Endothelial cell of umbilical vein (primary cell): Measurements from ENCODE around the gene SMC1B. TPM values are rescaled to one million over a fixed set of nuclear protein-coding genes. Genes with fewer than 3 reads are reported as not detected.
"Not testable (repeated sequence)": the region's sequence is repeated elsewhere in the genome, so short reads cannot be mapped to it uniquely, and the experiment has no call there.

ENCODE experiments used
- BruUV-seq: library from RNA; stranded (reverse); fragments of 400-500 nt; replicated peaks from 2 replicates; lab custom pipeline; 2021; lab: Mats Ljungman, UMichigan
- CTCF ChIA-PET: fragments of 300-600, 350-600 bp; sonication (Branson Sonifier 250); formaldehyde crosslinking; loops from one replicate; lab custom pipeline; 2021; ENCODE audit warnings: antibody characterized with exemption, inconsistent platforms; lab: Charles Lee
- POLR2A ChIA-PET: fragments of 300-600, 350-600 bp; sonication (Branson Sonifier 250); formaldehyde crosslinking; loops from one replicate; lab custom pipeline; 2021; ENCODE audit warnings: antibody characterized with exemption, inconsistent platforms; lab: Charles Lee
- DNase-seq: peaks from one replicate; pipeline ENCODE4 v3.0.0-alpha.2; 2011; ENCODE audit warnings: low read depth, low spot score
- FAIRE-seq: peaks from 2 replicates; lab custom pipeline; 2011; peaks lifted over from hg19 to GRCh38; lab: Jason Lieb, UNC
- H2AFZ ChIP-seq: 2 replicates; pipeline ENCODE4 v1.6.0; 2012; ENCODE audit warnings: low read depth, low read length, control low read depth, inconsistent platforms
- H3K27ac ChIP-seq: 2 replicates; pipeline ENCODE4 v1.5.1; 2011; ENCODE audit warnings: low read depth, mild to moderate bottlenecking, control low read depth, low read length, moderate library complexity; ENCODE audit not compliant: insufficient read depth
- H3K27me3 ChIP-seq, 2 experiments: 2 replicates each; pipeline versions ENCODE4 v1.6.0 to v1.6.1; 2011; ENCODE audit warnings: low read length in 2 of 2, mixed read lengths in 1 of 2; ENCODE audit not compliant: control insufficient read depth in 2 of 2, insufficient read depth in 2 of 2
- H3K36me3 ChIP-seq, 2 experiments: 2 replicates in 1 of 2; 3 replicates in 1 of 2; pipeline ENCODE4 v1.5.1; 2011; ENCODE audit warnings: low read length in 2 of 2, mild to moderate bottlenecking in 1 of 2, moderate library complexity in 1 of 2; ENCODE audit not compliant: control insufficient read depth in 2 of 2, insufficient read depth in 2 of 2; ENCODE audit errors: extremely low read depth in 1 of 2
- H3K4me1 ChIP-seq: 3 replicates; pipeline ENCODE4 v1.5.1; 2011; ENCODE audit warnings: mild to moderate bottlenecking, low read length; ENCODE audit not compliant: control insufficient read depth, insufficient read depth; ENCODE audit errors: extremely low read depth
- H3K4me2 ChIP-seq: 2 replicates; pipeline ENCODE4 v1.6.1; 2011; ENCODE audit warnings: low read length, control low read depth, mixed read lengths; ENCODE audit not compliant: insufficient read depth
- H3K4me3 ChIP-seq, 3 experiments: fragments of 200-600 bp in 1 of 3; sonication (generic), shearing (Covaris generic) in 1 of 3; replicated peaks in 1 of 3; 2 replicates each; pipeline ENCODE4 v1.5.1; 2011 to 2016; ENCODE audit warnings: control low read depth in 3 of 3, low read length in 3 of 3, mild to moderate bottlenecking in 2 of 3, inconsistent platforms in 1 of 3, low read depth in 1 of 3, moderate library complexity in 1 of 3; ENCODE audit not compliant: insufficient read depth in 1 of 3
- H3K79me2 ChIP-seq: 2 replicates; pipeline ENCODE4 v1.6.0; 2012; ENCODE audit warnings: low read length, inconsistent platforms; ENCODE audit not compliant: control insufficient read depth, insufficient read depth
- H3K9ac ChIP-seq: replicated peaks from 2 replicates; pipeline ENCODE3; 2011; ENCODE audit warnings: low read length, control low read depth; ENCODE audit not compliant: insufficient read depth; ENCODE audit errors: extremely low read depth
- H3K9me1 ChIP-seq: replicated peaks from 3 replicates; pipeline ENCODE4 v1.6.0; 2011; ENCODE audit warnings: mild to moderate bottlenecking, low read length; ENCODE audit not compliant: control insufficient read depth, insufficient read depth; ENCODE audit errors: extremely low read depth
- H3K9me3 ChIP-seq: replicated peaks from 2 replicates; pipeline ENCODE4 v1.5.1; 2012; ENCODE audit warnings: low read length, inconsistent platforms; ENCODE audit not compliant: control insufficient read depth, insufficient read depth
- H4K20me1 ChIP-seq: replicated peaks from 2 replicates; pipeline ENCODE3; 2011; ENCODE audit warnings: mild to moderate bottlenecking, low read length; ENCODE audit not compliant: control insufficient read depth, insufficient read depth; ENCODE audit errors: extremely low read depth
- CTCF ChIP-seq, 2 donors: IDR thresholded peaks; 1 replicate in 1 of 2; 2 replicates in 1 of 2; pipeline ENCODE4 v1.5.1; 2011; ENCODE audit warnings: low read length in 2 of 2, mild to moderate bottlenecking in 2 of 2, moderate library complexity in 2 of 2, control low read depth in 1 of 2, inconsistent platforms in 1 of 2, low read depth in 1 of 2; ENCODE audit not compliant: insufficient read depth in 1 of 2; ENCODE audit errors: extremely low read depth in 1 of 2
- EZH2 ChIP-seq: IDR thresholded peaks from 2 replicates; pipeline ENCODE4 v1.6.1; 2012; ENCODE audit warnings: borderline replicate concordance, low read depth, mild to moderate bottlenecking, moderate library complexity, low read length, inconsistent platforms; ENCODE audit not compliant: severe bottlenecking
- FOS ChIP-seq: IDR thresholded peaks from 2 replicates; pipeline ENCODE4 v1.6.1; 2011; ENCODE audit warnings: mild to moderate bottlenecking, low read length, moderate library complexity, borderline replicate concordance; ENCODE audit not compliant: insufficient read depth
- GATA2 ChIP-seq: IDR thresholded peaks from 2 replicates; pipeline ENCODE4 v1.7.0; 2011; ENCODE audit warnings: low read depth, mild to moderate bottlenecking, moderate library complexity, mixed read lengths, low read length; ENCODE audit not compliant: insufficient read length, insufficient read depth
- JUN ChIP-seq: IDR thresholded peaks from 2 replicates; pipeline ENCODE4 v1.6.1; 2011; ENCODE audit warnings: borderline replicate concordance, low read depth; ENCODE audit not compliant: insufficient read length, insufficient read depth
- MYC ChIP-seq: IDR thresholded peaks from one replicate; pipeline ENCODE4 v1.6.1; 2011; ENCODE audit warnings: mild to moderate bottlenecking, low read depth, low read length
- POLR2A ChIP-seq: IDR thresholded peaks from 2 replicates; pipeline ENCODE4 v1.6.1; 2012; ENCODE audit warnings: low read depth, mild to moderate bottlenecking, control low read depth, low read length
- POLR2AphosphoS5 ChIP-seq: IDR thresholded peaks from 2 replicates; pipeline ENCODE4 v1.6.1; 2012; ENCODE audit warnings: low read depth, mild to moderate bottlenecking, control low read depth, low read length, moderate library complexity; ENCODE audit not compliant: insufficient read depth
- dilution Hi-C: fragments of 300-500 bp; cut with MboI; formaldehyde crosslinking; loops from one replicate; pipeline ENCODE4 v1.15.0; 2019; ENCODE audit warnings: low sequenced_read_pairs; ENCODE audit not compliant: extremely low pct_ligation_motif_present
- intact Hi-C: fragments of 100-400 bp; cut with micrococcal nuclease; formaldehyde crosslinking; loops from one replicate; pipeline ENCODE4 v1.10.0; 2022
- polyA plus RNA-seq, 4 experiments: library from polyadenylated mRNA; depleted of rRNA in 3 of 4; stranded (reverse) in 3 of 4; unstranded in 1 of 4; fragments of >200 nt; gene quantifications; 2 replicates each; pipeline versions ENCODE4 v1.2.1 to v1.2.3, GENCODE V29; 2011 to 2012; ENCODE audit warnings: missing spikeins in 1 of 4
- total RNA-seq: library from RNA; stranded (reverse); gene quantifications from 2 replicates; pipeline ENCODE4 v1.2.3, GENCODE V29; 2021
- TF ChIP-seq, protein P1 (sequence below): IDR thresholded peaks from 2 replicates; pipeline ENCODE4 v1.6.1; 2011; ENCODE audit not compliant: insufficient read depth, insufficient read length

Gene SMC1B
- total and polyA plus RNA-seq, 2 donors (not counting 3 experiments of a cell fraction or from before 2014, with no cell fraction given), result 0.07 TPM; not detected in 1

GRCh38 chr22:45295492-45295891 is 117.9 kb downstream of the SMC1B start:
- CTCF ChIA-PET, result no interaction called here
- H3K4me1 ChIP-seq, result no peaks in the 10 kb centered on the region
- POLR2A ChIA-PET, result no interaction called here
- no peak overlapping the region for H3K27ac ChIP-seq
- DNase-seq (no peak), FAIRE-seq (no peak)
- no TSS peak for BruUV-seq
- H3K9ac ChIP-seq, result no peak overlapping the region
- dilution Hi-C loops (no loop called here), intact Hi-C loops (no loop called here)
- no peaks in the 10 kb centered on the region for H3K79me2 ChIP-seq
- H3K27me3 ChIP-seq, result peaks cover 0 to 2% of the 10 kb centered on the region in 2 experiments
- no peaks in the 10 kb centered on the region for H3K36me3 ChIP-seq
- no peak overlapping the region for H3K4me3 ChIP-seq
- no peak for TF ChIP-seq POLR2AphosphoS5
- no peak for TF ChIP-seq EZH2
- TF ChIP-seq, protein P1, sequence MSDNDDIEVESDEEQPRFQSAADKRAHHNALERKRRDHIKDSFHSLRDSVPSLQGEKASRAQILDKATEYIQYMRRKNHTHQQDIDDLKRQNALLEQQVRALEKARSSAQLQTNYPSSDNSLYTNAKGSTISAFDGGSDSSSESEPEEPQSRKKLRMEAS, result no peak
- no peak for TF ChIP-seq FOS
- TF ChIP-seq GATA2, result no peak
- no peak for TF ChIP-seq CTCF (IDR thresholded peaks at IDR 0.05; ENCODE audit: extremely low read depth in 1 of 2, insufficient read depth in 1 of 2, low read depth in 1 of 2, low read length in 2 of 2)
- no peak for TF ChIP-seq MYC
- no peak for TF ChIP-seq POLR2A
- TF ChIP-seq JUN, result no peak
- no peaks in the 10 kb centered on the region for H3K9me3 ChIP-seq
- no peaks in the 10 kb centered on the region for H3K9me1 ChIP-seq
- no peak overlapping the region for H2AFZ ChIP-seq
- H3K4me2 ChIP-seq, result no peak overlapping the region
- no peaks in the 10 kb centered on the region for H4K20me1 ChIP-seq

DNA sequence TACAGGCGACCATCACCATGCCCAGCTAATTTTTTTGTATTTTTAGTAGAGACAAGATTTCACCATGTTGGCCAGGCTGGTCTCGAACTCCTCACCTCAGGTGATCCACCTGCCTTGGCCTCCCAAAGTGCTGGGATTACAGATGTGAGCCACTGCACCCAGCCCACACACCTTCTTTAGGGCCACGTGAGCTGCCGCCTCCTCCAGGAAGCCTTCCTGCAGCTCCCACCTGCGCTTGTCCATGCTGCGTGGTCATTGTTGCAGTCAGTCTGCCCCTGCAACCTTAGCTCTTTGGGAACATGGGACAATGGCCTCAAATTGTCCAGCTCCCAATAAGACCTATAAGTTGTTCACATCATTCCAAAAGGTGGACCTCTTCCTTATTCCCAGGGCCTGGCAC is 118.4 kb downstream of the SMC1B start:
- H3K4me1 ChIP-seq, BruUV-seq, POLR2A ChIA-PET, H3K27ac ChIP-seq, H3K4me3 ChIP-seq, FAIRE-seq, H3K4me2 ChIP-seq, H2AFZ ChIP-seq, H3K36me3 ChIP-seq, H3K9me1 ChIP-seq, DNase-seq, dilution Hi-C loops, intact Hi-C loops, H3K79me2 ChIP-seq, H3K9me3 ChIP-seq, H4K20me1 ChIP-seq, H3K9ac ChIP-seq, CTCF ChIA-PET, H3K27me3 ChIP-seq: not testable (repeated sequence)
